Activated T-cell treated with anti-CD3 and anti-CD28 coated beads, Interleukin-2, amount 50 U/mL, for 4 hours (primary cell): ENCODE results near the gene GMIP. TPM values are rescaled to one million over a fixed set of nuclear protein-coding genes. Genes with fewer than 3 reads are reported as not detected.
"Not testable (repeated sequence)": the region's sequence is repeated elsewhere in the genome, so short reads cannot be mapped to it uniquely, and the experiment has no call there.

Source experiments
- ATAC-seq, 2 donors: fragments of 200-7000 bp; cut with Tn5 transposase; one replicate each; pipeline ENCODE4 v1.10.0; 2021
- DNase-seq: peaks from one replicate; pipeline ENCODE4 v3.0.0-alpha.2; 2020
- H3K27me3 Mint-ChIP-seq: one replicate; pipeline ENCODE4 v1.8.0; 2021; ENCODE audit warnings: low read depth, mixed read lengths
- H3K36me3 Mint-ChIP-seq: one replicate; pipeline ENCODE4 v1.8.0; 2022; ENCODE audit warnings: mixed read lengths; ENCODE audit not compliant: insufficient read depth
- H3K4me1 Mint-ChIP-seq: one replicate; pipeline ENCODE4 v1.8.0; 2021; ENCODE audit warnings: low read depth, mixed read lengths
- H3K4me3 Mint-ChIP-seq: one replicate; pipeline ENCODE4 v1.8.0; 2021; ENCODE audit warnings: mild to moderate bottlenecking, moderate library complexity, mixed read lengths
- H3K9me3 Mint-ChIP-seq: one replicate; pipeline ENCODE4 v1.8.0; 2021; ENCODE audit warnings: mixed read lengths
- total RNA-seq, 3 donors: library from RNA; stranded (reverse); gene quantifications; one replicate each; pipeline ENCODE4 v1.2.1, GENCODE V29; 2021

GMIP gene
- total RNA-seq, 3 donors from 2014 or later, result 38.7 to 43.4 (median 42.1) TPM

- Mint-ChIP-seq H3K4me3 (peak overlapping the region; percentile 21), H3K4me1 (peaks cover 43% of the 10 kb centered on the region)
- not testable (repeated sequence) for ATAC-seq, H3K9me3 Mint-ChIP-seq, DNase-seq, H3K36me3 Mint-ChIP-seq, H3K27me3 Mint-ChIP-seq
These were observed 22.0 kb upstream of the GMIP start for GRCh38 chr19:19665420-19665948.

GRCh38 chr19:19663256-19664120, 20.0 kb upstream of the GMIP start, which contains the start of gene ATP13A1:
Gene ATP13A1 (minus strand): TSS chr19:19663676. CDS start chr19:19663666, 10 bp downstream.
- H3K4me3 Mint-ChIP-seq, result peak within 1 kb of the TSS; percentile 94
- DNase-seq (peak; percentile 91), ATAC-seq (peak; percentile 81 to 82)
- H3K36me3 Mint-ChIP-seq, result peaks cover 10% of the 10 kb centered on the region
- H3K9me3 Mint-ChIP-seq, result no peaks in the 10 kb centered on the region
- H3K27me3 Mint-ChIP-seq, result no peaks in the 10 kb centered on the region
- H3K4me1 Mint-ChIP-seq, result peaks cover 34% of the 10 kb centered on the region

GRCh38 chr19:19662871-19663255, 19.4 kb upstream of the GMIP start:
- DNase-seq (no peak), ATAC-seq (peak in 1 of 2 donors; percentile 5)
- Mint-ChIP-seq H3K4me1 (peaks cover 27% of the 10 kb centered on the region), H3K36me3 (peaks cover 15% of the 10 kb centered on the region), H3K27me3 (no peaks in the 10 kb centered on the region), H3K4me3 (peak overlapping the region; percentile 94), H3K9me3 (no peaks in the 10 kb centered on the region)

- DNase-seq, result no peak
- Mint-ChIP-seq H3K36me3 (peaks cover 18% of the 10 kb centered on the region), H3K9me3 (no peaks in the 10 kb centered on the region), H3K4me1 (peaks cover 27% of the 10 kb centered on the region), H3K4me3 (peak overlapping the region; percentile 94), H3K27me3 (no peaks in the 10 kb centered on the region)
- ATAC-seq, result no peak
These were observed 18.9 kb upstream of the GMIP start for GRCh38 chr19:19662344-19662743.

GRCh38 chr19:19661675-19662251, 18.3 kb upstream of the GMIP start:
- DNase-seq, result no peak

GRCh38 chr19:19661141-19661674, 17.8 kb upstream of the GMIP start:
- DNase-seq (no peak), ATAC-seq (no peak)
- Mint-ChIP-seq H3K4me1 (peaks cover 22% of the 10 kb centered on the region), H3K27me3 (no peaks in the 10 kb centered on the region), H3K4me3 (peak overlapping the region; percentile 94), H3K36me3 (peaks cover 25% of the 10 kb centered on the region), H3K9me3 (no peaks in the 10 kb centered on the region)

More at GRCh38 chr19:19661675-19662251, 18.3 kb upstream of the GMIP start:
- Mint-ChIP-seq H3K36me3 (peaks cover 21% of the 10 kb centered on the region), H3K4me3 (peak overlapping the region; percentile 94), H3K4me1 (peaks cover 25% of the 10 kb centered on the region), H3K27me3 (no peaks in the 10 kb centered on the region), H3K9me3 (no peaks in the 10 kb centered on the region)
- peak; percentile 8 to 9 for ATAC-seq

- no peaks in the 10 kb centered on the region for H3K27me3 Mint-ChIP-seq
- H3K4me3 Mint-ChIP-seq, result no peak overlapping the region
- no peak for ATAC-seq
- DNase-seq, result no peak
- peaks cover 22% of the 10 kb centered on the region for H3K4me1 Mint-ChIP-seq
- H3K36me3 Mint-ChIP-seq, result peaks cover 25% of the 10 kb centered on the region
- no peaks in the 10 kb centered on the region for H3K9me3 Mint-ChIP-seq
These were observed 16.3 kb upstream of the GMIP start for GRCh38 chr19:19659646-19660245.

- ATAC-seq (no peak), DNase-seq (no peak)
- H3K4me1 Mint-ChIP-seq, result peaks cover 15% of the 10 kb centered on the region
- H3K36me3 Mint-ChIP-seq, result peaks cover 37% of the 10 kb centered on the region
- H3K27me3 Mint-ChIP-seq, result no peaks in the 10 kb centered on the region
- H3K4me3 Mint-ChIP-seq, result no peak overlapping the region
- no peaks in the 10 kb centered on the region for H3K9me3 Mint-ChIP-seq
These were observed 13.9 kb upstream of the GMIP start for GRCh38 chr19:19657397-19657783.

GRCh38 chr19:19656451-19657396, 13.3 kb upstream of the GMIP start:
- ATAC-seq (no peak), DNase-seq (no peak)
- H3K9me3 Mint-ChIP-seq, result no peaks in the 10 kb centered on the region

GRCh38 chr19:19655641-19656343, 12.3 kb upstream of the GMIP start:
- H3K4me3 Mint-ChIP-seq, result no peak overlapping the region
- peaks cover 34% of the 10 kb centered on the region for H3K36me3 Mint-ChIP-seq
- H3K4me1 Mint-ChIP-seq, result no peaks in the 10 kb centered on the region
- ATAC-seq (no peak), DNase-seq (no peak)
- no peaks in the 10 kb centered on the region for H3K27me3 Mint-ChIP-seq
- no peaks in the 10 kb centered on the region for H3K9me3 Mint-ChIP-seq

More at GRCh38 chr19:19656451-19657396, 13.3 kb upstream of the GMIP start:
- H3K4me1 Mint-ChIP-seq, result peaks cover 8% of the 10 kb centered on the region
- H3K36me3 Mint-ChIP-seq, result peaks cover 39% of the 10 kb centered on the region
- no peaks in the 10 kb centered on the region for H3K27me3 Mint-ChIP-seq
- H3K4me3 Mint-ChIP-seq, result no peak overlapping the region

GRCh38 chr19:19655051-19655594, 11.7 kb upstream of the GMIP start:
- Mint-ChIP-seq H3K4me1 (no peaks in the 10 kb centered on the region), H3K27me3 (no peaks in the 10 kb centered on the region), H3K36me3 (peaks cover 36% of the 10 kb centered on the region), H3K9me3 (no peaks in the 10 kb centered on the region), H3K4me3 (no peak overlapping the region)
- ATAC-seq, result no peak
- DNase-seq, result no peak

- Mint-ChIP-seq H3K4me3 (no peak overlapping the region), H3K36me3 (peaks cover 37% of the 10 kb centered on the region), H3K9me3 (no peaks in the 10 kb centered on the region), H3K27me3 (no peaks in the 10 kb centered on the region), H3K4me1 (no peaks in the 10 kb centered on the region)
- DNase-seq (no peak), ATAC-seq (no peak)
These were observed 11.0 kb upstream of the GMIP start for GRCh38 chr19:19654441-19654840.
